H1 (cell line): ENCODE measurements around the gene ENPP6. TPM values are rescaled to one million over a fixed set of nuclear protein-coding genes. Genes with fewer than 3 reads are reported as not detected.

Experiments
- CTCF ChIA-PET: fragments of 300-600 bp; sonication (Branson Sonifier 250); formaldehyde crosslinking; loops from one replicate; lab custom pipeline; 2021; ENCODE audit not compliant: partially characterized antibody; lab: Charles Lee
- POLR2A ChIA-PET: fragments of 300-600 bp; sonication (Branson Sonifier 250); formaldehyde crosslinking; loops from one replicate; lab custom pipeline; 2021; ENCODE audit warnings: inconsistent platforms; ENCODE audit not compliant: partially characterized antibody; lab: Charles Lee
- DNase-seq, 2 experiments: peaks; one replicate each; pipeline versions ENCODE4 v3.0.0 to v3.0.0-alpha.2; 2010 to 2022; ENCODE audit warnings: low spot score in 2 of 2, low read depth in 1 of 2, mixed read lengths in 1 of 2
- FAIRE-seq: peaks from 2 replicates; lab custom pipeline; 2011; peaks lifted over from hg19 to GRCh38; lab: Jason Lieb, UNC
- H2AFZ ChIP-seq: 2 replicates; pipeline ENCODE4 v1.8.1; 2012; ENCODE audit warnings: low read length, inconsistent platforms
- H2AK5ac ChIP-seq: 2 replicates; pipeline ENCODE4 v1.6.1; 2013; ENCODE audit warnings: low read depth, low read length
- H2BK120ac ChIP-seq: replicated peaks from 2 replicates; pipeline ENCODE3; 2013; ENCODE audit warnings: low read depth, low read length, inconsistent platforms
- H2BK12ac ChIP-seq: 2 replicates; pipeline ENCODE4 v1.6.1; 2013; ENCODE audit warnings: low read depth, low read length
- H2BK15ac ChIP-seq: 2 replicates; pipeline ENCODE4 v1.6.1; 2013; ENCODE audit warnings: low read length
- H2BK20ac ChIP-seq: 2 replicates; pipeline ENCODE4 v1.6.1; 2013; ENCODE audit warnings: low read length
- H2BK5ac ChIP-seq: 2 replicates; pipeline ENCODE4 v1.6.1; 2013; ENCODE audit warnings: low read depth, low read length
- H3K14ac ChIP-seq: 2 replicates; pipeline ENCODE4 v1.6.1; 2013; ENCODE audit warnings: inconsistent platforms; ENCODE audit not compliant: insufficient read length
- H3K18ac ChIP-seq: 2 replicates; pipeline ENCODE4 v1.6.1; 2013; ENCODE audit warnings: low read length; ENCODE audit errors: extremely low read depth
- H3K23ac ChIP-seq: 2 replicates; pipeline ENCODE4 v1.6.1; 2013; ENCODE audit warnings: inconsistent platforms; ENCODE audit not compliant: insufficient read length
- H3K23me2 ChIP-seq: 2 replicates; pipeline ENCODE4 v1.6.1; 2013; ENCODE audit warnings: low read depth, low read length
- H3K27ac ChIP-seq: 2 replicates; pipeline ENCODE4 v1.6.1; 2011; ENCODE audit warnings: low read depth, low read length, inconsistent platforms
- H3K27me3 ChIP-seq, 4 experiments: replicated peaks in 1 of 4; 1 replicate in 1 of 4; 2 replicates in 3 of 4; pipeline versions ENCODE4 v1.6.1 to v1.8.1; 2011 to 2013; ENCODE audit warnings: low read length in 3 of 4, mild to moderate bottlenecking in 3 of 4, inconsistent platforms in 2 of 4, mixed read lengths in 2 of 4, moderate library complexity in 1 of 4; ENCODE audit not compliant: control insufficient read depth in 3 of 4, insufficient read depth in 3 of 4; ENCODE audit errors: extremely low read depth in 1 of 4
- H3K36me3 ChIP-seq, 4 experiments: 2 replicates each; pipeline versions ENCODE4 v1.6.1 to v1.8.1; 2011 to 2013; ENCODE audit warnings: mild to moderate bottlenecking in 4 of 4, low read length in 3 of 4, moderate library complexity in 2 of 4, control low read depth in 1 of 4, inconsistent platforms in 1 of 4; ENCODE audit not compliant: insufficient read depth in 4 of 4, control insufficient read depth in 2 of 4
- H3K4ac ChIP-seq: replicated peaks from 2 replicates; pipeline ENCODE3; 2013; ENCODE audit warnings: low read length, low read depth, mixed read lengths, inconsistent platforms; ENCODE audit not compliant: insufficient read length
- H3K4me1 ChIP-seq, 4 experiments: replicated peaks in 1 of 4; 1 replicate in 1 of 4; 2 replicates in 3 of 4; pipeline versions ENCODE4 v1.6.1 to v1.8.1; 2011 to 2013; ENCODE audit warnings: low read length in 3 of 4, inconsistent platforms in 2 of 4, mixed read lengths in 1 of 4; ENCODE audit not compliant: insufficient read depth in 4 of 4, control insufficient read depth in 3 of 4
- H3K4me2 ChIP-seq, 2 experiments: 2 replicates each; pipeline versions ENCODE4 v1.6.1 to v1.8.1; 2011 to 2013; ENCODE audit warnings: low read depth in 2 of 2, low read length in 2 of 2, control low read depth in 1 of 2, inconsistent platforms in 1 of 2, mild to moderate bottlenecking in 1 of 2; ENCODE audit not compliant: insufficient read depth in 1 of 2
- H3K4me3 ChIP-seq, 4 experiments: fragments of 200-600, 300-600 bp in 1 of 4; sonication (generic), shearing (Covaris generic), sonication (Bioruptor Twin) in 1 of 4; 2 replicates each; pipeline versions ENCODE4 v1.5.1 to v1.8.1; 2011 to 2016; ENCODE audit warnings: low read length in 4 of 4, low read depth in 3 of 4, control low read depth in 2 of 4, inconsistent platforms in 2 of 4, mild to moderate bottlenecking in 2 of 4, mixed read lengths in 1 of 4, moderate library complexity in 1 of 4; ENCODE audit not compliant: insufficient read depth in 2 of 4; ENCODE audit errors: extremely low read depth in 1 of 4
- H3K56ac ChIP-seq: replicated peaks from 2 replicates; pipeline ENCODE3; 2013; ENCODE audit warnings: low read depth, mild to moderate bottlenecking, mixed read lengths, low read length, inconsistent platforms; ENCODE audit not compliant: insufficient read length
- H3K79me1 ChIP-seq: 2 replicates; pipeline ENCODE4 v1.6.1; 2013; ENCODE audit warnings: low read depth, low read length, control low read depth
- H3K79me2 ChIP-seq, 2 experiments: 2 replicates each; pipeline versions ENCODE4 v1.6.1 to v1.8.1; 2012 to 2013; ENCODE audit warnings: low read length in 2 of 2, mild to moderate bottlenecking in 2 of 2, inconsistent platforms in 1 of 2; ENCODE audit not compliant: insufficient read depth in 2 of 2, control insufficient read depth in 1 of 2
- H3K9ac ChIP-seq, 4 experiments: replicated peaks in 1 of 4; 1 replicate in 1 of 4; 2 replicates in 3 of 4; pipeline versions ENCODE4 v1.6.1 to v1.8.1; 2011 to 2013; ENCODE audit warnings: low read depth in 3 of 4, low read length in 3 of 4, control low read depth in 2 of 4, mild to moderate bottlenecking in 2 of 4, moderate library complexity in 2 of 4, inconsistent platforms in 1 of 4; ENCODE audit errors: extremely low read depth in 1 of 4
- H3K9me3 ChIP-seq, 2 experiments: 2 replicates each; pipeline versions ENCODE4 v1.6.1 to v1.8.1; 2012 to 2013; ENCODE audit warnings: mild to moderate bottlenecking in 2 of 2, moderate library complexity in 2 of 2, control low read depth in 1 of 2, inconsistent platforms in 1 of 2, low read depth in 1 of 2, low read length in 1 of 2, mixed read lengths in 1 of 2; ENCODE audit not compliant: insufficient read depth in 2 of 2
- H4K20me1 ChIP-seq, 2 experiments: replicated peaks in 1 of 2; 2 replicates each; pipeline versions ENCODE3 to v1.8.1; 2011 to 2013; ENCODE audit warnings: inconsistent platforms in 2 of 2, low read length in 2 of 2, mild to moderate bottlenecking in 1 of 2; ENCODE audit not compliant: insufficient read depth in 2 of 2, control insufficient read depth in 1 of 2
- H4K5ac ChIP-seq: 2 replicates; pipeline ENCODE4 v1.6.1; 2013; ENCODE audit warnings: low read length, low read depth, mixed read lengths, inconsistent platforms; ENCODE audit not compliant: insufficient read length
- H4K8ac ChIP-seq: 2 replicates; pipeline ENCODE4 v1.8.0; 2013; ENCODE audit warnings: mild to moderate bottlenecking, moderate library complexity, low read length, inconsistent platforms; ENCODE audit not compliant: insufficient read depth; ENCODE audit errors: extremely low read depth
- H4K91ac ChIP-seq: replicated peaks from 2 replicates; pipeline ENCODE3; 2013; ENCODE audit warnings: low read length, mixed read lengths, inconsistent platforms; ENCODE audit not compliant: insufficient read length
- ASH2L ChIP-seq: fragments of 200-600, 300-600 bp; sonication (generic); IDR thresholded peaks from one replicate; pipeline ENCODE4 v1.7.1; 2017; ENCODE audit warnings: low read length
- BCL11A ChIP-seq, 2 experiments: IDR thresholded peaks; one replicate each; pipeline ENCODE4 v1.6.1; 2011; ENCODE audit warnings: low read depth in 2 of 2, low read length in 2 of 2, mild to moderate bottlenecking in 2 of 2
- BRCA1 ChIP-seq: IDR thresholded peaks from 2 replicates; pipeline ENCODE4 v1.6.1; 2012; ENCODE audit warnings: low read depth, low read length, improper control_type of control experiment
- CEBPB ChIP-seq: IDR thresholded peaks from 2 replicates; pipeline ENCODE4 v1.6.1; 2012; ENCODE audit warnings: low read depth, low read length
- CREB1 ChIP-seq: IDR thresholded peaks from 2 replicates; pipeline ENCODE4 v1.6.1; 2012; ENCODE audit warnings: inconsistent platforms
- GABPA ChIP-seq: IDR thresholded peaks from 2 replicates; pipeline ENCODE4 v1.6.1; 2011; ENCODE audit warnings: mild to moderate bottlenecking, low read length, moderate library complexity, borderline replicate concordance; ENCODE audit not compliant: insufficient read depth
- NANOG ChIP-seq: IDR thresholded peaks from 2 replicates; pipeline ENCODE4 v1.6.1; 2011; ENCODE audit warnings: low read length, low read depth, mild to moderate bottlenecking, inconsistent platforms; ENCODE audit not compliant: insufficient read depth, poor library complexity, severe bottlenecking
- NRF1 ChIP-seq: IDR thresholded peaks from 2 replicates; pipeline ENCODE4 v1.6.1; 2011; ENCODE audit warnings: mild to moderate bottlenecking, low read depth, low read length, improper control_type of control experiment
- PHF8 ChIP-seq: fragments of 200-600 bp; sonication (generic); conservative IDR thresholded peaks from 2 replicates; pipeline ENCODE4 v1.7.1; 2012; ENCODE audit warnings: low read depth, mild to moderate bottlenecking, inconsistent platforms, low read length, moderate library complexity
- TCF12 ChIP-seq: IDR thresholded peaks from 2 replicates; pipeline ENCODE4 v1.6.1; 2011; ENCODE audit warnings: low read depth, mild to moderate bottlenecking, low read length
- WGBS, 2 experiments: shearing (Covaris generic) in 1 of 2; methylation state at CpG; one replicate each; pipeline versions ENCODE4 v1.1.6 to v1.1.7; 2013 to 2015; ENCODE audit warnings: low lambda C conversion rate in 2 of 2, mixed read lengths in 2 of 2, inconsistent platforms in 1 of 2, low coverage in 1 of 2, missing lambda C conversion rate in 1 of 2; ENCODE audit not compliant: insufficient replicate concordance in 2 of 2, insufficient coverage in 1 of 2, insufficient read length in 1 of 2; ENCODE audit errors: extremely low coverage in 1 of 2, missing lambda C conversion rate in 1 of 2; 5-methylcytosine and 5-hydroxymethylcytosine counted together
- polyA plus RNA-seq, 7 experiments: library from polyadenylated mRNA; depleted of rRNA in 3 of 7; stranded (reverse) in 5 of 7; unstranded in 2 of 7; fragments of >200 nt in 5 of 7; fragments of 200-250 nt in 2 of 7; gene quantifications; 1 replicate in 5 of 7; 2 replicates in 1 of 7; 4 replicates in 1 of 7; pipeline versions ENCODE4 v1.2.1 to v1.2.3, GENCODE V29; 2011 to 2013; ENCODE audit warnings: missing spikeins in 2 of 7, mixed read lengths in 2 of 7
- total RNA-seq: library from RNA; stranded (reverse); fragmentation: NEBNext Ultra II Directional; extraction: Animal tissue kit (Norgen Biotek cat#: 25700); gene quantifications from 2 replicates; pipeline ENCODE4 v1.2.1, GENCODE V29; 2021

Gene ENPP6
- total and polyA plus RNA-seq, 2 of the 8 experiments (the other 6 are each of a cell fraction or from before 2014, with no cell fraction given), result 0.11 to 0.20 TPM

GRCh38 chr4:184059099-184059498 is 158.6 kb downstream of the ENPP6 start:
- no peak overlapping the region for H2AFZ ChIP-seq
- H3K9ac ChIP-seq, result no peak overlapping the region
- no peak overlapping the region for H3K4me3 ChIP-seq
- H3K79me1 ChIP-seq, result no peaks in the 10 kb centered on the region
- H3K4me1 ChIP-seq, result peaks cover 0 to 6% (median 3%) of the 10 kb centered on the region in 4 experiments; a peak in 5 of 7 replicates
- no peak overlapping the region for H3K14ac ChIP-seq
- H4K8ac ChIP-seq, result no peak overlapping the region
- no peak overlapping the region for H2BK120ac ChIP-seq
- no peak overlapping the region for H2BK12ac ChIP-seq
- no peaks in the 10 kb centered on the region for H3K9me3 ChIP-seq
- H4K91ac ChIP-seq, result no peak overlapping the region
- H3K4ac ChIP-seq, result no peak overlapping the region
- no peaks in the 10 kb centered on the region for H3K36me3 ChIP-seq
- H3K56ac ChIP-seq, result no peak overlapping the region
- peaks cover 0 to 1% (median 0%) of the 10 kb centered on the region in 4 experiments; a peak in 1 of 7 replicates for H3K27me3 ChIP-seq
- CTCF ChIA-PET, result no interaction called here
- H3K23ac ChIP-seq, result no peak overlapping the region
- no peak overlapping the region for H2BK20ac ChIP-seq
- 87% methylated on average over 3 of the region's 3 CpGs; no CpG with 5 or more reads in 1 of the 2 experiments for WGBS, 2 experiments
- H3K4me2 ChIP-seq, result no peak overlapping the region
- no peak for DNase-seq
- H3K18ac ChIP-seq, result no peak overlapping the region
- H3K23me2 ChIP-seq, result no peaks in the 10 kb centered on the region
- H4K5ac ChIP-seq, result no peak overlapping the region
- no peak overlapping the region for H2BK15ac ChIP-seq
- POLR2A ChIA-PET, result no interaction called here
- H4K20me1 ChIP-seq, result no peaks in the 10 kb centered on the region
- TF ChIP-seq TCF12 (no peak), GABPA (no peak), CREB1 (no peak), NRF1 (no peak), BCL11A (IDR thresholded peaks at IDR 0.05; ENCODE audit: low read depth in 2 of 2, low read length in 2 of 2) (no peak), CEBPB (no peak), BRCA1 (no peak), NANOG (no peak), ASH2L (no peak), PHF8 (no peak)
- H2BK5ac ChIP-seq, result no peak overlapping the region
- no peak overlapping the region for H2AK5ac ChIP-seq
- FAIRE-seq, result no peak
- H3K79me2 ChIP-seq, result no peaks in the 10 kb centered on the region
- H3K27ac ChIP-seq, result no peak overlapping the region
